GM23338 (cell line): ENCODE results near the gene QKI. TPM values are rescaled to one million over a fixed set of nuclear protein-coding genes. Genes with fewer than 3 reads are reported as not detected.

Experiments
- ATAC-seq: fragments of 200-7000 bp; cut with Tn5 transposase; 3 replicates; pipeline ENCODE4 v1.9.1; 2020
- DNase-seq: peaks from one replicate; pipeline ENCODE4 v3.0.0-alpha.2; 2015; ENCODE audit warnings: low spot score
- H2AFZ ChIP-seq: fragments of 200-600 bp; sonication (generic); 2 replicates; pipeline ENCODE4 v1.8.0; 2016; ENCODE audit warnings: antibody characterized with exemption, mild to moderate bottlenecking, moderate library complexity
- H3F3A ChIP-seq: fragments of 200-600 bp; sonication (generic); replicated peaks from 2 replicates; pipeline ENCODE4 v1.8.0; 2017; ENCODE audit warnings: antibody characterized with exemption, mixed run types, low read depth
- H3K27ac ChIP-seq: fragments of 200-600 bp; sonication (generic); 2 replicates; pipeline ENCODE4 v1.6.1; 2016; ENCODE audit warnings: low read depth
- H3K27me3 ChIP-seq: fragments of 200-600 bp; sonication (generic); 2 replicates; pipeline ENCODE4 v1.8.0; 2016; ENCODE audit warnings: mild to moderate bottlenecking, mixed run types, moderate library complexity; ENCODE audit not compliant: insufficient read depth
- H3K36me3 ChIP-seq: fragments of 200-600 bp; sonication (generic); 2 replicates; pipeline ENCODE4 v1.8.0; 2016; ENCODE audit warnings: mild to moderate bottlenecking; ENCODE audit not compliant: insufficient read depth
- H3K4me1 ChIP-seq: fragments of 200-600 bp; sonication (generic); 2 replicates; pipeline ENCODE4 v1.8.0; 2016; ENCODE audit warnings: mild to moderate bottlenecking, moderate library complexity; ENCODE audit not compliant: insufficient read depth
- H3K4me2 ChIP-seq: fragments of 200-600 bp; sonication (generic); 2 replicates; pipeline ENCODE4 v1.7.1; 2017; ENCODE audit warnings: mixed run types
- H3K4me3 ChIP-seq: fragments of 200-600 bp; sonication (generic); 2 replicates; pipeline ENCODE4 v1.6.1; 2016; ENCODE audit warnings: mixed run types
- H3K79me2 ChIP-seq: fragments of 200-600 bp; sonication (generic); replicated peaks from 2 replicates; pipeline ENCODE4 v1.8.0; 2017; ENCODE audit warnings: mild to moderate bottlenecking; ENCODE audit not compliant: insufficient read depth
- H3K9me2 ChIP-seq: fragments of 200-600 bp; sonication (generic); 2 replicates; pipeline ENCODE4 v1.8.0; 2017; ENCODE audit not compliant: insufficient read depth
- H4K20me1 ChIP-seq: fragments of 200-600 bp; sonication (generic); replicated peaks from 2 replicates; pipeline ENCODE4 v1.8.0; 2017; ENCODE audit warnings: mild to moderate bottlenecking; ENCODE audit not compliant: insufficient read depth
- H3K27ac Mint-ChIP-seq: 2 replicates; pipeline ENCODE4 v1.8.0; 2020; ENCODE audit warnings: inconsistent platforms, mild to moderate bottlenecking, moderate library complexity, mixed read lengths
- H3K27me3 Mint-ChIP-seq: 3 replicates; pipeline ENCODE4 v1.8.0; 2022; ENCODE audit warnings: low read depth, mild to moderate bottlenecking, moderate library complexity, mixed read lengths, inconsistent platforms; ENCODE audit not compliant: insufficient read depth, poor library complexity
- H3K36me3 Mint-ChIP-seq: 3 replicates; pipeline ENCODE4 v1.8.0; 2021; ENCODE audit warnings: low read depth, mild to moderate bottlenecking, inconsistent platforms, moderate library complexity, mixed read lengths
- H3K4me1 Mint-ChIP-seq: 3 replicates; pipeline ENCODE4 v1.8.0; 2020; ENCODE audit warnings: mild to moderate bottlenecking, inconsistent platforms, mixed read lengths
- H3K4me3 Mint-ChIP-seq: 3 replicates; pipeline ENCODE4 v1.8.0; 2021; ENCODE audit warnings: moderate library complexity, mild to moderate bottlenecking, inconsistent platforms, mixed read lengths
- H3K9me3 Mint-ChIP-seq: 3 replicates; pipeline ENCODE4 v1.8.0; 2020; ENCODE audit warnings: moderate library complexity, mild to moderate bottlenecking, inconsistent platforms, mixed read lengths
- CREB1 ChIP-seq: fragments of 250-450 bp; sonication (Bioruptor Pico); IDR thresholded peaks from 2 replicates; pipeline ENCODE4 v1.5.0; 2020; ENCODE audit warnings: low read depth, mild to moderate bottlenecking, moderate library complexity
- EZH2 ChIP-seq: fragments of 200-600 bp; sonication (generic); IDR thresholded peaks from one replicate; pipeline ENCODE4 v1.8.0; 2017; ENCODE audit warnings: antibody characterized with exemption, mild to moderate bottlenecking, low read depth; ENCODE audit not compliant: unreplicated experiment
- EZH2phosphoT487 ChIP-seq: fragments of 200-600 bp; sonication (generic); IDR thresholded peaks from one replicate; pipeline ENCODE4 v1.8.1; 2018; ENCODE audit warnings: antibody characterized with exemption; ENCODE audit not compliant: unreplicated experiment
- JUNB ChIP-seq: IDR thresholded peaks from one replicate; pipeline ENCODE4 v1.6.1; 2016; ENCODE audit warnings: antibody characterized with exemption; ENCODE audit not compliant: unreplicated experiment
- NANOG ChIP-seq: IDR thresholded peaks from 2 replicates; pipeline ENCODE4 v1.6.1; 2016; ENCODE audit warnings: antibody characterized with exemption, borderline replicate concordance
- POLR2AphosphoS5 ChIP-seq: IDR thresholded peaks from 2 replicates; pipeline ENCODE4 v1.6.1; 2016; ENCODE audit warnings: antibody characterized with exemption, low read depth
- STAT1 ChIP-seq: IDR thresholded peaks from one replicate; pipeline ENCODE4 v1.6.1; 2016; ENCODE audit warnings: antibody characterized with exemption; ENCODE audit not compliant: unreplicated experiment
- ZNF114 ChIP-seq: fragments of 250-450 bp; sonication (Bioruptor Pico); IDR thresholded peaks from 2 replicates; pipeline ENCODE4 v1.5.0; 2020; ENCODE audit warnings: mild to moderate bottlenecking, moderate library complexity
- ZNF331 ChIP-seq: fragments of 250-450 bp; sonication (Bioruptor Pico); IDR thresholded peaks from 2 replicates; pipeline ENCODE4 v1.5.0; 2020; ENCODE audit warnings: low read depth, mild to moderate bottlenecking, moderate library complexity
- polyA plus RNA-seq: library from polyadenylated mRNA; unstranded; fragments of >200 nt; fragmentation: Nextera tagmentation; extraction: Ambion mirVana; gene quantifications from 2 replicates; pipeline ENCODE4 v1.2.1, GENCODE V29; 2016
- total RNA-seq: library from RNA; depleted of rRNA; stranded (reverse); fragments of >200 nt; shearing (Covaris generic); gene quantifications from 2 replicates; pipeline ENCODE4 v1.2.3, GENCODE V29; 2014
- TF ChIP-seq, protein P1 (sequence below): IDR thresholded peaks from one replicate; pipeline ENCODE4 v1.6.1; 2018; ENCODE audit warnings: antibody characterized with exemption; ENCODE audit not compliant: unreplicated experiment
- TF ChIP-seq, protein P2 (sequence below), 2 experiments: fragments of 200-600 bp in 1 of 2; sonication (generic) in 1 of 2; conservative IDR thresholded peaks; 2 replicates each; pipeline versions ENCODE4 v1.5.1 to v1.6.1; 2016 to 2017; ENCODE audit warnings: antibody characterized with exemption in 2 of 2, low read depth in 2 of 2, mild to moderate bottlenecking in 2 of 2, moderate library complexity in 1 of 2
- TF ChIP-seq, protein P3 (sequence below): fragments of 250-450 bp; sonication (Bioruptor Pico); IDR thresholded peaks from 2 replicates; pipeline ENCODE4 v1.5.0; 2020; ENCODE audit warnings: mild to moderate bottlenecking, moderate library complexity
- TF ChIP-seq, protein P4 (sequence below): IDR thresholded peaks from 2 replicates; pipeline ENCODE4 v1.6.1; 2016; ENCODE audit warnings: antibody characterized with exemption

The QKI gene
- total and polyA plus RNA-seq, 2 experiments from 2014 or later: 60.8 to 159 TPM

DNA sequence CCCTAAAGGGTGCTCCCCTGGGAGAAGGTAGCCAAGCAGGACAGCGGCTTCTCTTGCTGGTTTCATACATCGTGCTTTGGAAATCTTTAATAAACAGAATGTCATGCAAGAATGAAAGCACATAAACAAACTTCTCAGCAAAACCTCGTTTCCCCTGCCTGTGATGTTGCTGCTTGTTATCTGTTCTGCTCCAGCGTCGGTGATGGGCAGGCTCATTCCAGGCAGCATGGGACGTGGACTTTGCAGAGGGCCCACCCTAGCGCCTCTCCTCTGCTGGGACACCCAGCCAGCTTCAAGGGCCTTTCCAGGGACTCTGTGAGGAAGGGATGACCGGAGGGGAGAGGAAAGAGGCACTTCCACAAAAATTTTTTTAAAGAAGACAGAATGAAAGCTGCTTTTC, 197.7 kb downstream of the QKI start:
- no peaks in the 10 kb centered on the region for H3K36me3 Mint-ChIP-seq
- DNase-seq (no peak), ATAC-seq (no peak)
- no peak overlapping the region for H3K27ac Mint-ChIP-seq
- no peaks in the 10 kb centered on the region for H3K79me2 ChIP-seq
- H3K27ac ChIP-seq: no peak overlapping the region
- H4K20me1 ChIP-seq: no peaks in the 10 kb centered on the region
- H3K4me1 ChIP-seq: no peaks in the 10 kb centered on the region
- no peaks in the 10 kb centered on the region for H3K36me3 ChIP-seq
- H2AFZ ChIP-seq: no peak overlapping the region
- no peak overlapping the region for H3K4me3 Mint-ChIP-seq
- TF ChIP-seq POLR2AphosphoS5: no peak
- TF ChIP-seq EZH2phosphoT487: no peak
- TF ChIP-seq, protein P1, sequence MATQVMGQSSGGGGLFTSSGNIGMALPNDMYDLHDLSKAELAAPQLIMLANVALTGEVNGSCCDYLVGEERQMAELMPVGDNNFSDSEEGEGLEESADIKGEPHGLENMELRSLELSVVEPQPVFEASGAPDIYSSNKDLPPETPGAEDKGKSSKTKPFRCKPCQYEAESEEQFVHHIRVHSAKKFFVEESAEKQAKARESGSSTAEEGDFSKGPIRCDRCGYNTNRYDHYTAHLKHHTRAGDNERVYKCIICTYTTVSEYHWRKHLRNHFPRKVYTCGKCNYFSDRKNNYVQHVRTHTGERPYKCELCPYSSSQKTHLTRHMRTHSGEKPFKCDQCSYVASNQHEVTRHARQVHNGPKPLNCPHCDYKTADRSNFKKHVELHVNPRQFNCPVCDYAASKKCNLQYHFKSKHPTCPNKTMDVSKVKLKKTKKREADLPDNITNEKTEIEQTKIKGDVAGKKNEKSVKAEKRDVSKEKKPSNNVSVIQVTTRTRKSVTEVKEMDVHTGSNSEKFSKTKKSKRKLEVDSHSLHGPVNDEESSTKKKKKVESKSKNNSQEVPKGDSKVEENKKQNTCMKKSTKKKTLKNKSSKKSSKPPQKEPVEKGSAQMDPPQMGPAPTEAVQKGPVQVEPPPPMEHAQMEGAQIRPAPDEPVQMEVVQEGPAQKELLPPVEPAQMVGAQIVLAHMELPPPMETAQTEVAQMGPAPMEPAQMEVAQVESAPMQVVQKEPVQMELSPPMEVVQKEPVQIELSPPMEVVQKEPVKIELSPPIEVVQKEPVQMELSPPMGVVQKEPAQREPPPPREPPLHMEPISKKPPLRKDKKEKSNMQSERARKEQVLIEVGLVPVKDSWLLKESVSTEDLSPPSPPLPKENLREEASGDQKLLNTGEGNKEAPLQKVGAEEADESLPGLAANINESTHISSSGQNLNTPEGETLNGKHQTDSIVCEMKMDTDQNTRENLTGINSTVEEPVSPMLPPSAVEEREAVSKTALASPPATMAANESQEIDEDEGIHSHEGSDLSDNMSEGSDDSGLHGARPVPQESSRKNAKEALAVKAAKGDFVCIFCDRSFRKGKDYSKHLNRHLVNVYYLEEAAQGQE: no peak
- no peak for TF ChIP-seq NANOG
- no peak for TF ChIP-seq CREB1 (CRISPR knock-in tag)
- no peak for TF ChIP-seq ZNF114
- TF ChIP-seq, protein P2, sequence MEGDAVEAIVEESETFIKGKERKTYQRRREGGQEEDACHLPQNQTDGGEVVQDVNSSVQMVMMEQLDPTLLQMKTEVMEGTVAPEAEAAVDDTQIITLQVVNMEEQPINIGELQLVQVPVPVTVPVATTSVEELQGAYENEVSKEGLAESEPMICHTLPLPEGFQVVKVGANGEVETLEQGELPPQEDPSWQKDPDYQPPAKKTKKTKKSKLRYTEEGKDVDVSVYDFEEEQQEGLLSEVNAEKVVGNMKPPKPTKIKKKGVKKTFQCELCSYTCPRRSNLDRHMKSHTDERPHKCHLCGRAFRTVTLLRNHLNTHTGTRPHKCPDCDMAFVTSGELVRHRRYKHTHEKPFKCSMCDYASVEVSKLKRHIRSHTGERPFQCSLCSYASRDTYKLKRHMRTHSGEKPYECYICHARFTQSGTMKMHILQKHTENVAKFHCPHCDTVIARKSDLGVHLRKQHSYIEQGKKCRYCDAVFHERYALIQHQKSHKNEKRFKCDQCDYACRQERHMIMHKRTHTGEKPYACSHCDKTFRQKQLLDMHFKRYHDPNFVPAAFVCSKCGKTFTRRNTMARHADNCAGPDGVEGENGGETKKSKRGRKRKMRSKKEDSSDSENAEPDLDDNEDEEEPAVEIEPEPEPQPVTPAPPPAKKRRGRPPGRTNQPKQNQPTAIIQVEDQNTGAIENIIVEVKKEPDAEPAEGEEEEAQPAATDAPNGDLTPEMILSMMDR (conservative IDR thresholded peaks at IDR 0.05; ENCODE audit: low read depth in 2 of 2): no peak
- TF ChIP-seq JUNB: no peak
- TF ChIP-seq, protein P3, sequence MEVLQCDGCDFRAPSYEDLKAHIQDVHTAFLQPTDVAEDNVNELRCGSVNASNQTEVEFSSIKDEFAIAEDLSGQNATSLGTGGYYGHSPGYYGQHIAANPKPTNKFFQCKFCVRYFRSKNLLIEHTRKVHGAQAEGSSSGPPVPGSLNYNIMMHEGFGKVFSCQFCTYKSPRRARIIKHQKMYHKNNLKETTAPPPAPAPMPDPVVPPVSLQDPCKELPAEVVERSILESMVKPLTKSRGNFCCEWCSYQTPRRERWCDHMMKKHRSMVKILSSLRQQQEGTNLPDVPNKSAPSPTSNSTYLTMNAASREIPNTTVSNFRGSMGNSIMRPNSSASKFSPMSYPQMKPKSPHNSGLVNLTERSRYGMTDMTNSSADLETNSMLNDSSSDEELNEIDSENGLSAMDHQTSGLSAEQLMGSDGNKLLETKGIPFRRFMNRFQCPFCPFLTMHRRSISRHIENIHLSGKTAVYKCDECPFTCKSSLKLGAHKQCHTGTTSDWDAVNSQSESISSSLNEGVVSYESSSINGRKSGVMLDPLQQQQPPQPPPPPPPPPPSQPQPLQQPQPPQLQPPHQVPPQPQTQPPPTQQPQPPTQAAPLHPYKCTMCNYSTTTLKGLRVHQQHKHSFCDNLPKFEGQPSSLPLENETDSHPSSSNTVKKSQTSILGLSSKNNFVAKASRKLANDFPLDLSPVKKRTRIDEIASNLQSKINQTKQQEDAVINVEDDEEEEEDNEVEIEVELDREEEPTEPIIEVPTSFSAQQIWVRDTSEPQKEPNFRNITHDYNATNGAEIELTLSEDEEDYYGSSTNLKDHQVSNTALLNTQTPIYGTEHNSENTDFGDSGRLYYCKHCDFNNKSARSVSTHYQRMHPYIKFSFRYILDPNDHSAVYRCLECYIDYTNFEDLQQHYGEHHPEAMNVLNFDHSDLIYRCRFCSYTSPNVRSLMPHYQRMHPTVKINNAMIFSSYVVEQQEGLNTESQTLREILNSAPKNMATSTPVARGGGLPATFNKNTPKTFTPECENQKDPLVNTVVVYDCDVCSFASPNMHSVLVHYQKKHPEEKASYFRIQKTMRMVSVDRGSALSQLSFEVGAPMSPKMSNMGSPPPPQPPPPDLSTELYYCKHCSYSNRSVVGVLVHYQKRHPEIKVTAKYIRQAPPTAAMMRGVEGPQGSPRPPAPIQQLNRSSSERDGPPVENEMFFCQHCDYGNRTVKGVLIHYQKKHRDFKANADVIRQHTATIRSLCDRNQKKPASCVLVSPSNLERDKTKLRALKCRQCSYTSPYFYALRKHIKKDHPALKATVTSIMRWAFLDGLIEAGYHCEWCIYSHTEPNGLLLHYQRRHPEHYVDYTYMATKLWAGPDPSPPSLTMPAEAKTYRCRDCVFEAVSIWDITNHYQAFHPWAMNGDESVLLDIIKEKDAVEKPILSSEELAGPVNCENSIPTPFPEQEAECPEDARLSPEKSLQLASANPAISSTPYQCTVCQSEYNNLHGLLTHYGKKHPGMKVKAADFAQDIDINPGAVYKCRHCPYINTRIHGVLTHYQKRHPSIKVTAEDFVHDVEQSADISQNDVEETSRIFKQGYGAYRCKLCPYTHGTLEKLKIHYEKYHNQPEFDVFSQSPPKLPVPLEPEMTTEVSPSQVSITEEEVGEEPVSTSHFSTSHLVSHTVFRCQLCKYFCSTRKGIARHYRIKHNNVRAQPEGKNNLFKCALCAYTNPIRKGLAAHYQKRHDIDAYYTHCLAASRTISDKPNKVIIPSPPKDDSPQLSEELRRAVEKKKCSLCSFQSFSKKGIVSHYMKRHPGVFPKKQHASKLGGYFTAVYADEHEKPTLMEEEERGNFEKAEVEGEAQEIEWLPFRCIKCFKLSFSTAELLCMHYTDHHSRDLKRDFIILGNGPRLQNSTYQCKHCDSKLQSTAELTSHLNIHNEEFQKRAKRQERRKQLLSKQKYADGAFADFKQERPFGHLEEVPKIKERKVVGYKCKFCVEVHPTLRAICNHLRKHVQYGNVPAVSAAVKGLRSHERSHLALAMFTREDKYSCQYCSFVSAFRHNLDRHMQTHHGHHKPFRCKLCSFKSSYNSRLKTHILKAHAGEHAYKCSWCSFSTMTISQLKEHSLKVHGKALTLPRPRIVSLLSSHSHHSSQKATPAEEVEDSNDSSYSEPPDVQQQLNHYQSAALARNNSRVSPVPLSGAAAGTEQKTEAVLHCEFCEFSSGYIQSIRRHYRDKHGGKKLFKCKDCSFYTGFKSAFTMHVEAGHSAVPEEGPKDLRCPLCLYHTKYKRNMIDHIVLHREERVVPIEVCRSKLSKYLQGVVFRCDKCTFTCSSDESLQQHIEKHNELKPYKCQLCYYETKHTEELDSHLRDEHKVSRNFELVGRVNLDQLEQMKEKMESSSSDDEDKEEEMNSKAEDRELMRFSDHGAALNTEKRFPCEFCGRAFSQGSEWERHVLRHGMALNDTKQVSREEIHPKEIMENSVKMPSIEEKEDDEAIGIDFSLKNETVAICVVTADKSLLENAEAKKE (CRISPR knock-in tag): no peak
- no peak for TF ChIP-seq EZH2
- TF ChIP-seq ZNF331 (CRISPR knock-in tag): no peak
- TF ChIP-seq STAT1: no peak
- TF ChIP-seq, protein P4, sequence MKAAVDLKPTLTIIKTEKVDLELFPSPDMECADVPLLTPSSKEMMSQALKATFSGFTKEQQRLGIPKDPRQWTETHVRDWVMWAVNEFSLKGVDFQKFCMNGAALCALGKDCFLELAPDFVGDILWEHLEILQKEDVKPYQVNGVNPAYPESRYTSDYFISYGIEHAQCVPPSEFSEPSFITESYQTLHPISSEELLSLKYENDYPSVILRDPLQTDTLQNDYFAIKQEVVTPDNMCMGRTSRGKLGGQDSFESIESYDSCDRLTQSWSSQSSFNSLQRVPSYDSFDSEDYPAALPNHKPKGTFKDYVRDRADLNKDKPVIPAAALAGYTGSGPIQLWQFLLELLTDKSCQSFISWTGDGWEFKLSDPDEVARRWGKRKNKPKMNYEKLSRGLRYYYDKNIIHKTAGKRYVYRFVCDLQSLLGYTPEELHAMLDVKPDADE: no peak
- peaks cover 1% of the 10 kb centered on the region for H3K27me3 Mint-ChIP-seq
- no peaks in the 10 kb centered on the region for H3K9me3 Mint-ChIP-seq
- H3K9me2 ChIP-seq: no peaks in the 10 kb centered on the region
- H3K27me3 ChIP-seq: no peaks in the 10 kb centered on the region
- H3K4me3 ChIP-seq: no peak overlapping the region
- no peak overlapping the region for H3K4me2 ChIP-seq
- no peaks in the 10 kb centered on the region for H3F3A ChIP-seq
- H3K4me1 Mint-ChIP-seq: peaks cover 14% of the 10 kb centered on the region
